ENCODE results near the gene PACSIN2.
"Not testable (repeated sequence)": the region's sequence is repeated elsewhere in the genome, so short reads cannot be mapped to it uniquely, and the experiment has no call there.

PACSIN2 gene

GRCh38 chr22:43039800-43040199 is 24.9 kb upstream of the PACSIN2 start:
- no peak overlapping the region for H3K4me2 ChIP-seq
- no peak overlapping the region for H3K27ac ChIP-seq
- peaks cover 13 to 36% (median 33%) of the 10 kb centered on the region in 10 experiments for H3K4me1 ChIP-seq
- H3K4me3 ChIP-seq = no peak overlapping the region
- H3K9me3 ChIP-seq (replicated peaks in 1 of 11) = no peaks in the 10 kb centered on the region
- H4K20me1 ChIP-seq = no peaks in the 10 kb centered on the region; a peak in 1 of 22 replicates
- no peak for TF ChIP-seq Cebpa-rat (IDR thresholded peaks at IDR 0.05)
- no peaks in the 10 kb centered on the region for H3K27me3 ChIP-seq
- no peaks in the 10 kb centered on the region for H3K36me3 ChIP-seq
- no peak overlapping the region for H3K9ac ChIP-seq

GRCh38 chr22:43038325-43038724 is 23.4 kb upstream of the PACSIN2 start:
- TF ChIP-seq Cebpa-rat (IDR thresholded peaks at IDR 0.05) = no peak
- no peaks in the 10 kb centered on the region for H3K27me3 ChIP-seq
- no peak overlapping the region for H3K27ac ChIP-seq
- no peak overlapping the region for H3K4me3 ChIP-seq
- H3K9ac ChIP-seq = no peak overlapping the region
- H4K20me1 ChIP-seq = no peaks in the 10 kb centered on the region; a peak in 1 of 22 replicates
- peaks cover 10 to 37% (median 28%) of the 10 kb centered on the region in 10 experiments for H3K4me1 ChIP-seq
- H3K4me2 ChIP-seq = no peak overlapping the region
- no peaks in the 10 kb centered on the region for H3K9me3 ChIP-seq (replicated peaks in 1 of 11)
- H3K36me3 ChIP-seq = no peaks in the 10 kb centered on the region

GRCh38 chr22:43036282-43036829 is 21.4 kb upstream of the PACSIN2 start:
- H4K20me1 ChIP-seq = no peaks in the 10 kb centered on the region
- H3K9ac ChIP-seq = 0 out of 22 replicates have a peak overlapping the region, but pooled peaks of 2 of the 11 experiments have one; percentile 8 to 11
- no peaks in the 10 kb centered on the region for H3K9me3 ChIP-seq (replicated peaks in 1 of 11)
- no peak overlapping the region for H3K4me3 ChIP-seq
- no peaks in the 10 kb centered on the region for H3K36me3 ChIP-seq
- no peaks in the 10 kb centered on the region for H3K27me3 ChIP-seq
- peaks cover 9 to 35% (median 25%) of the 10 kb centered on the region in 10 experiments; a peak in 18 of 20 replicates for H3K4me1 ChIP-seq
- peak overlapping the region in 10 of 11 experiments; percentile 15 to 69 (median 56); a peak in 17 of 22 replicates for H3K4me2 ChIP-seq
- H3K27ac ChIP-seq = peak overlapping the region in 1 of 11 experiments; percentile 26; a peak in 2 of 22 replicates
- TF ChIP-seq Cebpa-rat (IDR thresholded peaks at IDR 0.05) = no peak

- H3K4me2 ChIP-seq = peak overlapping the region in 8 of 11 experiments; percentile 7 to 69 (median 58); a peak in 8 of 22 replicates
- no peak for TF ChIP-seq Cebpa-rat (IDR thresholded peaks at IDR 0.05)
These were observed 20.3 kb upstream of the PACSIN2 start for GRCh38 chr22:43035250-43035649.

GRCh38 chr22:43031617-43032016 is 16.7 kb upstream of the PACSIN2 start:
- Histone ChIP-seq H3K4me3 (no peak overlapping the region), H3K4me2 (no peak overlapping the region)
- TF ChIP-seq Cebpa-rat (IDR thresholded peaks at IDR 0.05) = no peak

More at GRCh38 chr22:43035250-43035649, 20.3 kb upstream of the PACSIN2 start:
- no peaks in the 10 kb centered on the region for H3K36me3 ChIP-seq
- no peak overlapping the region for H3K27ac ChIP-seq
- no peak overlapping the region for H3K4me3 ChIP-seq
- no peaks in the 10 kb centered on the region for H4K20me1 ChIP-seq
- no peak overlapping the region for H3K9ac ChIP-seq
- no peaks in the 10 kb centered on the region for H3K27me3 ChIP-seq
- no peaks in the 10 kb centered on the region for H3K9me3 ChIP-seq (replicated peaks in 1 of 11)
- peaks cover 9 to 35% (median 25%) of the 10 kb centered on the region in 10 experiments; a peak in 18 of 20 replicates for H3K4me1 ChIP-seq

GRCh38 chr22:43018615-43019014 is 3.7 kb upstream of the PACSIN2 start:
- H3K9me3 ChIP-seq (replicated peaks in 1 of 11) = no peaks in the 10 kb centered on the region
- H3K4me1 ChIP-seq = peaks cover 21 to 36% (median 29%) of the 10 kb centered on the region in 10 experiments
- TF ChIP-seq Cebpa-rat (IDR thresholded peaks at IDR 0.05) = no peak
- H3K4me3 ChIP-seq = no peak overlapping the region
- peak overlapping the region in 4 of 11 experiments; percentile 3 to 27 (median 16); a peak in 3 of 22 replicates for H3K9ac ChIP-seq
- peak overlapping the region; percentile 0 to 65 (median 55); a peak in 20 of 22 replicates for H3K4me2 ChIP-seq
- peaks cover 5 to 13% (median 9%) of the 10 kb centered on the region in 11 experiments; a peak in 21 of 22 replicates for H4K20me1 ChIP-seq
- H3K27ac ChIP-seq = no peak overlapping the region
- H3K27me3 ChIP-seq = no peaks in the 10 kb centered on the region
- no peaks in the 10 kb centered on the region for H3K36me3 ChIP-seq

More at GRCh38 chr22:43031617-43032016, 16.7 kb upstream of the PACSIN2 start:
- Histone ChIP-seq H3K27me3 (no peaks in the 10 kb centered on the region), H3K36me3 (no peaks in the 10 kb centered on the region), H3K4me1 (peaks cover 9 to 29% (median 24%) of the 10 kb centered on the region in 10 experiments; a peak in 18 of 20 replicates), H3K27ac (no peak overlapping the region), H3K9ac (no peak overlapping the region), H3K9me3 (replicated peaks in 1 of 11) (no peaks in the 10 kb centered on the region), H4K20me1 (no peaks in the 10 kb centered on the region)

GRCh38 chr22:43017525-43018460 is 2.8 kb upstream of the PACSIN2 start:
- Histone ChIP-seq H3K4me3 (no peak overlapping the region), H4K20me1 (peaks cover 13 to 21% (median 17%) of the 10 kb centered on the region in 11 experiments), H3K4me2 (peak overlapping the region in 9 of 11 experiments; percentile 10 to 65 (median 46); a peak in 14 of 22 replicates)

GRCh38 chr22:43016150-43016549 is 1.2 kb upstream of the PACSIN2 start:
- H3K9me3 ChIP-seq (replicated peaks in 1 of 11); H3K27ac ChIP-seq; H3K4me3 ChIP-seq; H3K9ac ChIP-seq; H3K36me3 ChIP-seq; H3K27me3 ChIP-seq: not testable (repeated sequence)
- Histone ChIP-seq H4K20me1 (peaks cover 30 to 38% (median 33%) of the 10 kb centered on the region in 11 experiments), H3K4me1 (peaks cover 46 to 61% (median 54%) of the 10 kb centered on the region in 10 experiments), H3K4me2 (peak overlapping the region; percentile 77 to 99 (median 92); a peak in 21 of 22 replicates)

More at GRCh38 chr22:43017525-43018460, 2.8 kb upstream of the PACSIN2 start:
- no peaks in the 10 kb centered on the region for H3K9me3 ChIP-seq (replicated peaks in 1 of 11)
- no peak overlapping the region for H3K27ac ChIP-seq
- H3K9ac ChIP-seq = no peak overlapping the region
- peaks cover 29 to 44% (median 38%) of the 10 kb centered on the region in 10 experiments for H3K4me1 ChIP-seq
- no peaks in the 10 kb centered on the region for H3K27me3 ChIP-seq
- TF ChIP-seq Cebpa-rat (IDR thresholded peaks at IDR 0.05) = no peak
- no peaks in the 10 kb centered on the region for H3K36me3 ChIP-seq

- peaks cover 51 to 65% (median 57%) of the 10 kb centered on the region in 10 experiments for H3K4me1 ChIP-seq
- peak overlapping the region in 8 of 11 experiments; percentile 53 to 95 (median 90); a peak in 8 of 22 replicates for H3K27ac ChIP-seq
- peaks cover 35 to 42% (median 38%) of the 10 kb centered on the region in 11 experiments for H4K20me1 ChIP-seq
- TF ChIP-seq Cebpa-rat (IDR thresholded peaks at IDR 0.05) = no peak
- H3K9me3 ChIP-seq (replicated peaks in 1 of 11) = no peaks in the 10 kb centered on the region
- peak overlapping the region; percentile 72 to 97 (median 94); a peak in 20 of 22 replicates for H3K9ac ChIP-seq
- peak overlapping the region; percentile 77 to 99 (median 92) for H3K4me2 ChIP-seq
- H3K4me3 ChIP-seq = peak overlapping the region; percentile 85 to 98 (median 91)
- no peaks in the 10 kb centered on the region; a peak in 1 of 22 replicates for H3K36me3 ChIP-seq
- H3K27me3 ChIP-seq = no peaks in the 10 kb centered on the region
These were observed 711 bp upstream of the PACSIN2 start for GRCh38 chr22:43015677-43016042.
